Mesenchymal stem cell (in vitro differentiated cells and primary cell): Measurements from ENCODE around the gene DOCK11.
"Not testable (repeated sequence)": the region's sequence is repeated elsewhere in the genome, so short reads cannot be mapped to it uniquely, and the experiment has no call there.

ENCODE experiments used
- DNase-seq: peaks from one replicate; pipeline ENCODE4 v3.0.0-alpha.2; 2013
- H2AFZ ChIP-seq: one replicate; pipeline ENCODE4 v1.6.1; 2013; ENCODE audit warnings: low read depth, mild to moderate bottlenecking, control low read depth, inconsistent platforms, low read length, moderate library complexity
- H2AK5ac ChIP-seq: 2 replicates; pipeline ENCODE4 v1.6.1; 2013; ENCODE audit warnings: low read length, moderate library complexity, mild to moderate bottlenecking, inconsistent platforms; ENCODE audit not compliant: severe bottlenecking
- H2BK120ac ChIP-seq: one replicate; pipeline ENCODE4 v1.6.1; 2013; ENCODE audit warnings: low read depth, mild to moderate bottlenecking, inconsistent platforms, low read length, moderate library complexity
- H2BK12ac ChIP-seq, 2 experiments: one replicate each; pipeline ENCODE4 v1.6.1; 2013; ENCODE audit warnings: inconsistent platforms in 2 of 2, low read length in 2 of 2, mild to moderate bottlenecking in 2 of 2, moderate library complexity in 2 of 2, control low read depth in 1 of 2
- H2BK15ac ChIP-seq: one replicate; pipeline ENCODE4 v1.6.1; 2013; ENCODE audit warnings: mild to moderate bottlenecking, low read depth, inconsistent platforms; ENCODE audit not compliant: poor library complexity, severe bottlenecking
- H2BK5ac ChIP-seq: 2 replicates; pipeline ENCODE4 v1.6.1; 2013; ENCODE audit warnings: low read depth, mild to moderate bottlenecking, low read length, control low read depth, inconsistent platforms; ENCODE audit not compliant: poor library complexity, severe bottlenecking
- H3K14ac ChIP-seq, 2 experiments: one replicate each; pipeline ENCODE4 v1.6.1; 2013; ENCODE audit warnings: inconsistent platforms in 2 of 2, low read length in 2 of 2, control low read depth in 1 of 2, mild to moderate bottlenecking in 1 of 2, moderate library complexity in 1 of 2
- H3K18ac ChIP-seq, 2 experiments: one replicate each; pipeline ENCODE4 v1.6.1; 2013; ENCODE audit warnings: inconsistent platforms in 2 of 2, low read length in 2 of 2, control low read depth in 1 of 2, low read depth in 1 of 2, mild to moderate bottlenecking in 1 of 2
- H3K23ac ChIP-seq, 2 experiments: one replicate each; pipeline ENCODE4 v1.6.1; 2013; ENCODE audit warnings: inconsistent platforms in 2 of 2, low read length in 2 of 2, mild to moderate bottlenecking in 2 of 2, moderate library complexity in 2 of 2, control low read depth in 1 of 2
- H3K27ac ChIP-seq: 2 replicates; pipeline ENCODE4 v1.5.1; 2013; ENCODE audit warnings: mild to moderate bottlenecking, moderate library complexity, low read length, control low read depth, inconsistent platforms; ENCODE audit not compliant: poor library complexity, severe bottlenecking
- H3K27me3 ChIP-seq, 2 experiments: 2 replicates each; pipeline versions ENCODE4 v1.6.1 to v1.7.0; 2013; ENCODE audit warnings: low read length in 2 of 2, mild to moderate bottlenecking in 2 of 2, moderate library complexity in 2 of 2, control low read depth in 1 of 2, inconsistent platforms in 1 of 2; ENCODE audit not compliant: control insufficient read depth in 1 of 2, insufficient read depth in 1 of 2
- H3K36me3 ChIP-seq, 2 experiments: 2 replicates each; pipeline versions ENCODE4 v1.6.1 to v1.7.0; 2013; ENCODE audit warnings: low read length in 2 of 2, control low read depth in 1 of 2, inconsistent platforms in 1 of 2, low read depth in 1 of 2, mild to moderate bottlenecking in 1 of 2; ENCODE audit not compliant: insufficient read depth in 2 of 2, control insufficient read depth in 1 of 2
- H3K4ac ChIP-seq, 2 experiments: one replicate each; pipeline ENCODE4 v1.6.1; 2013; ENCODE audit warnings: inconsistent platforms in 2 of 2, low read length in 2 of 2, mild to moderate bottlenecking in 2 of 2, moderate library complexity in 2 of 2, control low read depth in 1 of 2, low read depth in 1 of 2
- H3K4me1 ChIP-seq: 2 replicates; pipeline ENCODE4 v1.6.1; 2013; ENCODE audit warnings: low read depth, low read length, control low read depth; ENCODE audit not compliant: control insufficient read depth, insufficient read depth
- H3K4me2 ChIP-seq: 2 replicates; pipeline ENCODE4 v1.6.1; 2013; ENCODE audit warnings: low read length, mild to moderate bottlenecking, inconsistent platforms; ENCODE audit not compliant: poor library complexity, severe bottlenecking
- H3K4me3 ChIP-seq, 2 experiments: 2 replicates each; pipeline versions ENCODE4 v1.5.1 to v1.7.0; 2013; ENCODE audit warnings: low read length in 2 of 2, mild to moderate bottlenecking in 2 of 2, control low read depth in 1 of 2, low read depth in 1 of 2; ENCODE audit not compliant: insufficient read depth in 1 of 2
- H3K79me1 ChIP-seq: replicated peaks from 2 replicates; pipeline ENCODE4 v1.6.1; 2013; ENCODE audit warnings: mild to moderate bottlenecking, control low read depth, low read length, inconsistent platforms; ENCODE audit not compliant: poor library complexity, severe bottlenecking
- H3K9ac ChIP-seq: 2 replicates; pipeline ENCODE4 v1.7.0; 2013; ENCODE audit warnings: mild to moderate bottlenecking, low read length, moderate library complexity
- H3K9me3 ChIP-seq: 2 replicates; pipeline ENCODE4 v1.7.0; 2013; ENCODE audit warnings: mild to moderate bottlenecking, low read length; ENCODE audit not compliant: control insufficient read depth
- H4K8ac ChIP-seq: one replicate; pipeline ENCODE4 v1.6.1; 2013; ENCODE audit warnings: inconsistent platforms, mild to moderate bottlenecking, low read length, moderate library complexity
- H4K91ac ChIP-seq: one replicate; pipeline ENCODE4 v1.6.1; 2013; ENCODE audit warnings: mild to moderate bottlenecking, low read length, inconsistent platforms
- WGBS: methylation state at CpG from one replicate; pipeline ENCODE4 v1.1.7; 2013; ENCODE audit warnings: mixed read lengths; 5-methylcytosine and 5-hydroxymethylcytosine counted together

The DOCK11 gene

DNA sequence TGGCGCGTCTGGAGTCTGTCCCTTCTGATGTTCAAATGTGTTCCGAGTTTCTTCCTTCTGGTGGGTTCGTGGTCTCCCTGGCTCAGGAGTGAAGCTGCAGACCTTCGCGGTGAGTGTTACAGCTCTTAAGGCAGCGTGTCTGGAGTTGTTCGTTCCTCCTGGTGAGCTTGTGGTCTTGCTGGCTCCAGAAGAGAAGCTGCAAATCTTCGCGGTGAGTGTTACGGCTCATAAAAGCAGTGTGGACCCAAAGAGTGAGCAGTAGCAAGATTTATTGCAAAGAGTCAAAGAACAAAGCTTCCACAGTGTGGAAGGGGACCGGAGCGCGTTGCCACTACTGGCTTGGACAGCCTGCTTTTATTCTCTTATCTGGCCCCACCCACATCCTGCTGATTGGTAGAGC lies 220.3 kb downstream of the DOCK11 start:
- not testable (repeated sequence) for H3K27ac ChIP-seq, H2BK120ac ChIP-seq, DNase-seq, H3K27me3 ChIP-seq, H3K4me3 ChIP-seq, H3K9me3 ChIP-seq, H3K4ac ChIP-seq, H2BK5ac ChIP-seq, H3K9ac ChIP-seq, H3K4me1 ChIP-seq, H3K4me2 ChIP-seq, H3K14ac ChIP-seq, H2AFZ ChIP-seq, H3K36me3 ChIP-seq, H3K23ac ChIP-seq, H4K8ac ChIP-seq, H2AK5ac ChIP-seq, H3K79me1 ChIP-seq, H2BK12ac ChIP-seq, H3K18ac ChIP-seq, H4K91ac ChIP-seq, H2BK15ac ChIP-seq
- WGBS, result 93% methylated on average over 14 of the region's 14 CpGs

DNA sequence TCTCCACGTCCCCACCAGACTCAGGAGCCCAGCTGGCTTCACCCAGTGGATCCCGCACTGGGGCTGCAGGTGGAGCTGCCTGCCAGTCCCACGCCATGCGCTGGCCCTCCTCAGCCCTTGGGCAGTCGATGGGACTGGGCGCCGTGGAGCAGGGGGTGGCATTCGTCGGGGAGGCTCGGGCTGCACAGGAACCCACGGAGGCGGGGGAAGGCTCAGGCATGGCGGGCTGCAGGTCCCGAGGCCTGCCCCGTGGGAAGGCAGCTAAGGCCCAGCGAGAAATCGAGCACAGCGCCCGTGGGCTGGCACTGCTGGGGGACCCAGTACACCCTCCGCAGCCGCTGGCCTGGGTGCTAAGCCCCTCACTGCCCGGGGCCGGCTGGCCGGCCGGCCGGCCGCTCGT lies 221.2 kb downstream of the DOCK11 start:
- H2AK5ac ChIP-seq, H3K36me3 ChIP-seq, H3K4me1 ChIP-seq, H3K4me3 ChIP-seq, H3K18ac ChIP-seq, H4K8ac ChIP-seq, H3K79me1 ChIP-seq, H3K14ac ChIP-seq, DNase-seq, H3K9me3 ChIP-seq, H2BK5ac ChIP-seq, H2BK12ac ChIP-seq, H2BK120ac ChIP-seq, H2BK15ac ChIP-seq, H3K4ac ChIP-seq, H4K91ac ChIP-seq, H3K23ac ChIP-seq, H3K27ac ChIP-seq, H3K4me2 ChIP-seq, H3K27me3 ChIP-seq, H2AFZ ChIP-seq, H3K9ac ChIP-seq: not testable (repeated sequence)
- 98% methylated on average over 18 of the region's 28 CpGs for WGBS

DNA sequence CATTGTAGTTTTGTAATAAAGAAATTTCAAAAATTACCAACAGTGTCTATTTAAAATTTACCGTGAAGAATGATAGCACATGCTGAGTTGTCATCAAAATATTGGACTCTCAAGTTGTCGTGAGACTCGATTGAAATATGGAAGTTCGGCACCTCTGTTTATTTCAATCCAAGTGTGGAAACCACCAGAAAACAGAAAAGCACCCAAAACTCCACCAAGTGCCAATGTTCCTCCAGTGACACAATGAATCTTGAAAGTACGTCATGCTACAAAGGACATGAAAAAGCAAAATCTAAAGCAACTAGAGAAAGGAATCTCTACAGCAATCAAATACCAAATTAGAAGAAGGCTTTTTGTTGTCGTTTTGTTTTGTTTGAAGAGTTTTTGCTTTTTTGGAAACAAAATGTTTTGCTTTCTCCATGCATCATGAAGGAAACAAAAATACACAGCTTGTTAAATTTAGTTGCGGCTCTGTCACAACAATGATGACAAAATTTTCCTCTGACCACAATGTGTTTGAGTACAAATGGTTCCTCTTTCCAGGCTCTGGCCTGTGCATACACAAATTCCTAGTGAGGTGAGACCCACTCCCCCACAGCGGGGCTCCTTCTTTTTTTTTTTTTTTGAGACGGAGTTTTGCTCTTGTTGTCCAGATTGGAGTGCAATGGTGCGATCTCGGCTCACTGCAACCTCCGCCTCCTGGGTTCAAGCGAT lies 222.2 kb downstream of the DOCK11 start:
- Histone ChIP-seq H2BK15ac (no peak overlapping the region), H3K27ac (no peak overlapping the region), H3K4me2 (no peak overlapping the region), H3K9me3 (no peaks in the 10 kb centered on the region), H2BK120ac (no peak overlapping the region), H3K36me3 (no peaks in the 10 kb centered on the region), H3K79me1 (no peaks in the 10 kb centered on the region), H2BK5ac (no peak overlapping the region), H3K4ac (no peak overlapping the region), H3K4me1 (no peaks in the 10 kb centered on the region), H2AFZ (no peak overlapping the region), H3K27me3 (no peaks in the 10 kb centered on the region), H3K23ac (no peak overlapping the region), H4K91ac (no peak overlapping the region), H3K14ac (no peak overlapping the region), H4K8ac (no peak overlapping the region), H3K18ac (no peak overlapping the region), H3K9ac (no peak overlapping the region), H2AK5ac (no peak overlapping the region), H3K4me3 (no peak overlapping the region), H2BK12ac (no peak overlapping the region)
- 97% methylated on average over 11 of the region's 13 CpGs for WGBS
- no peak for DNase-seq

DNA sequence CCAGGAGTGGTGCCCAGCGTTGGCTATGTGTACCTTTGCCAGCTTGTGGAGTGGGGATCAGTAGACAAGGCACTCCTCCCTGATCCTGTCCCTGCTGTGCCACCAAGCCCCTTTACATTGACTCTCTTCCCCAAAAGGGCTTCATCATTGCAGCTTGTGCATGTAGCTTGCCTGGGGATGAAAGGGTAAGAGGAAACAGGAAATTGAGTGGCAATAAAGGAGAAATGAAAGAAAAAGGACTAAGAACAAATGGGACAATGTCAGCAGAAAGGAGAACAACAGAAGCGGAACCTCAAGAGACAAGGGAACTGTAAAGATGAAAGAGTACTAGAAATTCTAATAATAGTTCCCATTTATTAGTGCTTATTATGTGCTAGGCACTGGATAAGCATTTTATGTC lies 223.1 kb downstream of the DOCK11 start:
- WGBS, result 67% methylated on average over 1 of the region's 2 CpGs

More for the DNA sequence above, 223.1 kb downstream of the DOCK11 start:
- Histone ChIP-seq H3K18ac (no peak overlapping the region), H3K79me1 (no peaks in the 10 kb centered on the region), H3K14ac (no peak overlapping the region), H4K8ac (no peak overlapping the region), H3K9ac (no peak overlapping the region), H3K27ac (no peak overlapping the region), H3K4me2 (no peak overlapping the region), H2BK120ac (no peak overlapping the region), H2AK5ac (no peak overlapping the region), H2BK12ac (no peak overlapping the region), H4K91ac (no peak overlapping the region), H3K9me3 (no peaks in the 10 kb centered on the region), H3K36me3 (no peaks in the 10 kb centered on the region), H3K27me3 (no peaks in the 10 kb centered on the region), H2BK5ac (no peak overlapping the region), H3K4me3 (no peak overlapping the region), H3K4me1 (no peaks in the 10 kb centered on the region), H2AFZ (no peak overlapping the region), H2BK15ac (no peak overlapping the region), H3K23ac (no peak overlapping the region), H3K4ac (no peak overlapping the region)
- DNase-seq, result no peak
